CD14-positive monocyte (primary cell): ENCODE results near the gene ADAMTSL2. TPM values are rescaled to one million over a fixed set of nuclear protein-coding genes. Genes with fewer than 3 reads are reported as not detected.

Experiments used
- DNase-seq, 3 donors: peaks; one replicate each; pipeline ENCODE4 v3.0.0-alpha.2; 2011 to 2022
- H2AFZ ChIP-seq: 2 replicates; pipeline ENCODE4 v1.6.0; 2012; ENCODE audit warnings: mild to moderate bottlenecking, low read depth, low read length, inconsistent platforms; ENCODE audit not compliant: insufficient read depth, poor library complexity, severe bottlenecking
- H3K27ac ChIP-seq, 2 donors: 1 replicate in 1 of 2; 2 replicates in 1 of 2; pipeline ENCODE4 v1.5.1; 2012 to 2013; ENCODE audit warnings: low read length in 2 of 2, control low read depth in 1 of 2, inconsistent platforms in 1 of 2, low read depth in 1 of 2, mild to moderate bottlenecking in 1 of 2
- H3K27me3 ChIP-seq, 2 donors: one replicate each; pipeline versions ENCODE4 v1.6.0 to v1.6.1; 2011 to 2013; ENCODE audit warnings: low read length in 2 of 2; ENCODE audit not compliant: control insufficient read depth in 2 of 2, insufficient read depth in 2 of 2
- H3K36me3 ChIP-seq, 2 donors: replicated peaks in 1 of 2; 1 replicate in 1 of 2; 2 replicates in 1 of 2; pipeline versions ENCODE4 v1.5.1 to v1.6.1; 2012 to 2013; ENCODE audit warnings: low read length in 2 of 2, control low read depth in 1 of 2, inconsistent platforms in 1 of 2, mild to moderate bottlenecking in 1 of 2; ENCODE audit not compliant: insufficient read depth in 2 of 2, control insufficient read depth in 1 of 2
- H3K4me1 ChIP-seq, 2 donors: 1 replicate in 1 of 2; 2 replicates in 1 of 2; pipeline versions ENCODE4 v1.5.1 to v1.6.1; 2012 to 2013; ENCODE audit warnings: low read length in 2 of 2, control low read depth in 1 of 2, inconsistent platforms in 1 of 2, mild to moderate bottlenecking in 1 of 2, moderate library complexity in 1 of 2; ENCODE audit not compliant: insufficient read depth in 2 of 2, control insufficient read depth in 1 of 2
- H3K4me2 ChIP-seq: replicated peaks from 2 replicates; pipeline ENCODE3; 2012; ENCODE audit warnings: low read length, moderate library complexity, mild to moderate bottlenecking; ENCODE audit not compliant: poor library complexity, severe bottlenecking; ENCODE audit errors: extremely low read depth
- H3K4me3 ChIP-seq, 3 experiments: fragments of 200-600 bp in 1 of 3; sonication (generic) in 1 of 3; replicated peaks in 1 of 3; 1 replicate in 2 of 3; 2 replicates in 1 of 3; pipeline ENCODE4 v1.5.1; 2011 to 2013; ENCODE audit warnings: low read length in 3 of 3, mild to moderate bottlenecking in 3 of 3, control low read depth in 2 of 3, low read depth in 2 of 3, inconsistent platforms in 1 of 3, moderate library complexity in 1 of 3
- H3K79me2 ChIP-seq: 2 replicates; pipeline ENCODE4 v1.6.0; 2012; ENCODE audit warnings: mild to moderate bottlenecking, control low read depth, inconsistent platforms, low read length, moderate library complexity; ENCODE audit not compliant: insufficient read depth
- H3K9ac ChIP-seq: 2 replicates; pipeline ENCODE4 v1.6.0; 2017; ENCODE audit warnings: low read length, mild to moderate bottlenecking; ENCODE audit not compliant: insufficient read depth, poor library complexity, severe bottlenecking
- H3K9me3 ChIP-seq, 2 donors: replicated peaks in 1 of 2; 1 replicate in 1 of 2; 2 replicates in 1 of 2; pipeline versions ENCODE4 v1.5.1 to v1.6.1; 2012 to 2013; ENCODE audit warnings: low read length in 2 of 2, control low read depth in 1 of 2; ENCODE audit not compliant: control insufficient read depth in 1 of 2, insufficient read depth in 1 of 2
- H4K20me1 ChIP-seq: 2 replicates; pipeline ENCODE4 v1.6.0; 2012; ENCODE audit warnings: mild to moderate bottlenecking, low read length, control low read depth, moderate library complexity; ENCODE audit not compliant: insufficient read depth
- H3K27ac Mint-ChIP-seq, 7 donors: one replicate each; pipeline ENCODE4 v1.8.0; 2020; ENCODE audit warnings: mild to moderate bottlenecking in 7 of 7, mixed read lengths in 7 of 7, moderate library complexity in 6 of 7, inconsistent platforms in 2 of 7
- H3K27me3 Mint-ChIP-seq, 3 donors: one replicate each; pipeline ENCODE4 v1.8.0; 2021 to 2022; ENCODE audit warnings: low read depth in 3 of 3, mild to moderate bottlenecking in 3 of 3, mixed read lengths in 3 of 3, moderate library complexity in 3 of 3, inconsistent platforms in 1 of 3
- H3K36me3 Mint-ChIP-seq, 2 donors: one replicate each; pipeline ENCODE4 v1.8.0; 2020; ENCODE audit warnings: mixed read lengths in 2 of 2, inconsistent platforms in 1 of 2, mild to moderate bottlenecking in 1 of 2
- H3K4me1 Mint-ChIP-seq: one replicate; pipeline ENCODE4 v1.8.0; 2020; ENCODE audit warnings: mild to moderate bottlenecking, mixed read lengths
- H3K4me3 Mint-ChIP-seq, 2 donors: one replicate each; pipeline ENCODE4 v1.8.0; 2020; ENCODE audit warnings: mild to moderate bottlenecking in 2 of 2, mixed read lengths in 2 of 2, moderate library complexity in 1 of 2
- H3K9me3 Mint-ChIP-seq, 7 donors: one replicate each; pipeline ENCODE4 v1.8.0; 2020 to 2022; ENCODE audit warnings: mixed read lengths in 7 of 7, mild to moderate bottlenecking in 6 of 7, moderate library complexity in 6 of 7, inconsistent platforms in 2 of 7
- CTCF ChIP-seq: fragments of 200-600 bp; IDR thresholded peaks from one replicate; pipeline ENCODE4 v1.8.0; 2022; ENCODE audit warnings: antibody characterized with exemption, mild to moderate bottlenecking
- WGBS: methylation state at CpG from one replicate; pipeline ENCODE4 v1.1.5; 2013; ENCODE audit warnings: missing lambda C conversion rate; ENCODE audit not compliant: insufficient coverage; 5-methylcytosine and 5-hydroxymethylcytosine counted together
- intact Hi-C, 2 donors: fragments of 100-400 bp; cut with micrococcal nuclease; formaldehyde crosslinking; loops; one replicate each; pipeline versions ENCODE4 v1.15.0 to v1.15.1; 2023
- polyA plus RNA-seq, 3 donors: library from polyadenylated mRNA; depleted of rRNA in 1 of 3; unstranded in 2 of 3; stranded (reverse) in 1 of 3; fragments of 300-500 nt in 2 of 3; fragments of >200 nt in 1 of 3; fragmentation: Illumina TruSeq in 2 of 3; gene quantifications; 1 replicate in 2 of 3; 2 replicates in 1 of 3; pipeline ENCODE4 v1.2.3, GENCODE V29; 2012 to 2021

Gene ADAMTSL2
- polyA plus RNA-seq, 3 donors, result 0.08 TPM; not detected in 2

GRCh38 chr9:133619791-133620190, 85.3 kb downstream of the ADAMTSL2 start:
- Histone ChIP-seq H3K27me3 (peaks cover 0 to 6% of the 10 kb centered on the region in 2 donors), H3K9me3 (no peaks in the 10 kb centered on the region), H3K27ac (no peak overlapping the region), H3K4me2 (no peak overlapping the region), H3K79me2 (no peaks in the 10 kb centered on the region), H3K9ac (no peak overlapping the region), H4K20me1 (no peaks in the 10 kb centered on the region), H2AFZ (no peak overlapping the region), H3K4me1 (no peaks in the 10 kb centered on the region), H3K36me3 (no peaks in the 10 kb centered on the region), H3K4me3 (no peak overlapping the region)
- 0% methylated on average over 1 of the region's 8 CpGs for WGBS
- peaks cover 14 to 34% (median 26%) of the 10 kb centered on the region in 3 donors for H3K27me3 Mint-ChIP-seq
- H3K36me3 Mint-ChIP-seq, result no peaks in the 10 kb centered on the region
- no peak overlapping the region for H3K27ac Mint-ChIP-seq
- H3K4me1 Mint-ChIP-seq, result peaks cover 5% of the 10 kb centered on the region
- no peak overlapping the region for H3K4me3 Mint-ChIP-seq
- no peak for TF ChIP-seq CTCF
- intact Hi-C loops, result no loop called here
- peak in 1 of 3 donors; percentile 18 for DNase-seq
- H3K9me3 Mint-ChIP-seq, result peaks cover 0 to 6% (median 2%) of the 10 kb centered on the region in 7 donors

DNA sequence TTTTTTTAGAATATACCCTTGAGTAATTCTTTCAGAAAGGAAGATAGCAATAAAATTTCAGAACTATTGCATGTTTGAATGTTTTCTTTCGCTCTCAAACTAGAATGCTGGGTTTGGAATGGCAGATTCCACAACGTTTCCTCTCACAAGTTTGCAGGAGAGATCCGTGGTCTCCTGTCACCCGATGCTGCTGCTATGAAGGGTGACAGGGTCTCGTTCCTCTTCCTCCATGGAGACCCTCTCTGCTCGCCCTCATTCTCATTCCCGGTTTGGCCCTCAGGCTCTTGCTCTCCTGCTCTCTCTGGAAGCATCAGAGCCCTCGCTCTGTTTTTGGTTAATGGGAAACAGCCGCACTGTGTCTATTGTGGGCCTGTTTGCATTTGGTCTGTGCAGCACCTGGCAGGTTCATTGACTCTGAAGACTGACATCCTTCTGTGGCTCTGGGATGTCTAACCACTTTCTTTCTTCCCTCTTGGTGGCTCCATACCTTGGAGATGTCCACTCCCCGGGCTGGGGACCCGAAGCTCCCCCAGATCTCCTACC, 87.3 kb downstream of the ADAMTSL2 start:
- H3K4me2 ChIP-seq, result no peak overlapping the region
- no peaks in the 10 kb centered on the region for H3K4me1 ChIP-seq
- H3K9me3 Mint-ChIP-seq, result peaks cover 4 to 15% (median 9%) of the 10 kb centered on the region in 7 donors
- H4K20me1 ChIP-seq, result no peaks in the 10 kb centered on the region
- 89% methylated on average over 9 of the region's 11 CpGs for WGBS
- H3K79me2 ChIP-seq, result no peaks in the 10 kb centered on the region
- peaks cover 0 to 6% of the 10 kb centered on the region in 2 donors for H3K27me3 ChIP-seq
- H3K9me3 ChIP-seq, result peaks cover 0 to 7% of the 10 kb centered on the region in 2 donors
- peaks cover 7 to 28% (median 22%) of the 10 kb centered on the region in 3 donors for H3K27me3 Mint-ChIP-seq
- H3K27ac Mint-ChIP-seq, result no peak overlapping the region
- H3K27ac ChIP-seq, result no peak overlapping the region
- no peak overlapping the region for H2AFZ ChIP-seq
- no peaks in the 10 kb centered on the region for H3K36me3 ChIP-seq
- TF ChIP-seq CTCF, result no peak
- DNase-seq, result no peak
- no peak overlapping the region for H3K9ac ChIP-seq
- peaks cover 5% of the 10 kb centered on the region for H3K4me1 Mint-ChIP-seq
- no peak overlapping the region for H3K4me3 ChIP-seq
- H3K4me3 Mint-ChIP-seq, result peak overlapping the region in 1 of 2 donors; percentile 17
- intact Hi-C loops, result no loop called here
- H3K36me3 Mint-ChIP-seq, result no peaks in the 10 kb centered on the region
